Mucosa of descending colon (tissue), 3 donors: ENCODE measurements around the gene HIKESHI. TPM values are rescaled to one million over a fixed set of nuclear protein-coding genes. Genes with fewer than 3 reads are reported as not detected.

Experiments
- ATAC-seq: fragments of 200-7000 bp; cut with Tn5 transposase; one replicate; pipeline ENCODE4 v1.9.1; 2020; ENCODE audit warnings: mild to moderate bottlenecking, moderate library complexity
- DNase-seq, 3 donors: peaks; one replicate each; pipeline ENCODE4 v3.0.0-alpha.2; 2020
- H3K36me3 ChIP-seq: fragments of 200-600 bp; one replicate; pipeline ENCODE4 v1.8.0; 2021; ENCODE audit warnings: low read depth, mild to moderate bottlenecking
- H3K4me1 ChIP-seq: fragments of 200-600 bp; one replicate; pipeline ENCODE4 v1.8.0; 2021; ENCODE audit warnings: low read depth, mild to moderate bottlenecking
- H3K4me3 ChIP-seq: fragments of 200-600 bp; one replicate; pipeline ENCODE4 v1.8.0; 2021; ENCODE audit warnings: mild to moderate bottlenecking
- H3K9me3 ChIP-seq: fragments of 200-600 bp; one replicate; pipeline ENCODE4 v1.8.0; 2021; ENCODE audit warnings: mild to moderate bottlenecking
- CTCF ChIP-seq: fragments of 200-600 bp; IDR thresholded peaks from one replicate; pipeline ENCODE4 v1.8.0; 2022; ENCODE audit warnings: antibody characterized with exemption, mild to moderate bottlenecking
- intact Hi-C, 2 donors: fragments of 100-400 bp; cut with DNase I in 1 of 2; cut with micrococcal nuclease in 1 of 2; formaldehyde crosslinking; loops; one replicate each; pipeline versions ENCODE4 v1.11.0 to v1.11.1; 2022; cut with DNase I, micrococcal nuclease
- total RNA-seq, 3 donors: library from RNA; stranded (reverse); fragmentation: NEBNext Ultra II Directional in 2 of 3; extraction: Animal tissue kit (Norgen Biotek cat#: 25700) in 2 of 3; gene quantifications; one replicate each; pipeline versions ENCODE4 v1.2.1 to v1.2.4, GENCODE V29; 2021 to 2023
- donor health status: DM: no; HTN: no; CAD: no; lungs with moderate emphysema.
- donor health status: DM: no; HTN: no; CAD: no.
- donor health status: DM: no; HTN: yes; CAD: no.

Gene HIKESHI
- total RNA-seq, 3 donors from 2014 or later, result 11.6 to 32.0 (median 18.8) TPM

GRCh38 chr11:86261328-86261727 lies 40.7 kb upstream of the HIKESHI start:
- ATAC-seq (no peak), DNase-seq (no peak)
- intact Hi-C loops, result no loop called here
- H3K9me3 ChIP-seq, result no peaks in the 10 kb centered on the region
- no peak overlapping the region for H3K4me3 ChIP-seq
- no peak for TF ChIP-seq CTCF
- H3K4me1 ChIP-seq, result no peaks in the 10 kb centered on the region
- H3K36me3 ChIP-seq, result no peaks in the 10 kb centered on the region

GRCh38 chr11:86262387-86262786 lies 39.7 kb upstream of the HIKESHI start:
- ATAC-seq (no peak), DNase-seq (no peak)
- no peak for TF ChIP-seq CTCF
- Histone ChIP-seq H3K9me3 (no peaks in the 10 kb centered on the region), H3K36me3 (no peaks in the 10 kb centered on the region), H3K4me1 (no peaks in the 10 kb centered on the region), H3K4me3 (no peak overlapping the region)
- intact Hi-C loops, result no loop called here

- Histone ChIP-seq H3K4me1 (no peaks in the 10 kb centered on the region), H3K4me3 (no peak overlapping the region), H3K9me3 (no peaks in the 10 kb centered on the region), H3K36me3 (no peaks in the 10 kb centered on the region)
- no peak for TF ChIP-seq CTCF
- DNase-seq, result no peak
- intact Hi-C loops, result no loop called here
- no peak for ATAC-seq
Observed at GRCh38 chr11:86264649-86265048, 37.4 kb upstream of the HIKESHI start.

GRCh38 chr11:86265194-86265593 lies 36.8 kb upstream of the HIKESHI start:
- no peaks in the 10 kb centered on the region for H3K4me1 ChIP-seq
- H3K9me3 ChIP-seq, result no peaks in the 10 kb centered on the region
- intact Hi-C loops, result no loop called here
- DNase-seq, result no peak
- no peak for TF ChIP-seq CTCF
- H3K4me3 ChIP-seq, result no peak overlapping the region
- no peaks in the 10 kb centered on the region for H3K36me3 ChIP-seq
- ATAC-seq, result no peak

GRCh38 chr11:86269645-86270044 lies 32.4 kb upstream of the HIKESHI start:
- DNase-seq (no peak), ATAC-seq (no peak)
- Histone ChIP-seq H3K4me3 (no peak overlapping the region), H3K9me3 (no peaks in the 10 kb centered on the region), H3K4me1 (no peaks in the 10 kb centered on the region), H3K36me3 (no peaks in the 10 kb centered on the region)
- intact Hi-C loops, result no loop called here
- no peak for TF ChIP-seq CTCF

- no peak for ATAC-seq
- TF ChIP-seq CTCF, result no peak
- DNase-seq, result no peak
- no peaks in the 10 kb centered on the region for H3K4me1 ChIP-seq
- H3K36me3 ChIP-seq, result no peaks in the 10 kb centered on the region
- intact Hi-C loops, result no loop called here
- H3K4me3 ChIP-seq, result no peak overlapping the region
- H3K9me3 ChIP-seq, result no peaks in the 10 kb centered on the region
Observed at GRCh38 chr11:86274503-86274902, 27.5 kb upstream of the HIKESHI start.
